Measurements from ENCODE around the gene NR6A1.
A peak's percentile ranks its signal among the peaks of the same experiment; 100 is the strongest.

The NR6A1 gene

DNA sequence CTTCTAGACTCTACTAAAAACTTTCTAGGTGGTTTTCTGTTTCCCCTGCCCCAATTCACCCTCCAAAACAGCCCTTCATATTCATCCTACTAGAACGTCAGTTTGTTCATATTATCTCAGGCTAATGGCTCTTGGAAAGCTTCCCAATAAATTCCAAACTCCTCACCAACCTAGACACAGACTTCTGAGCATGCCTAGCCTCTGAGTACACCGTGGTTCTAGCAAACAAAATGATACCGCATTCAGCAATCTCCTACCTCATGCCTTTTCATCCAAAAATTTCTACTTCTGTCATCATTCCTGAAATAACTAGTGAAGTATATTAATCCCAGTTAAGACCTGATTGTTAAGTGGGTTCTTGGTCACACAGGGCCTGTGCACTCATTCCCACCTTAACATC, 217.4 kb downstream of the NR6A1 start:
- Mint-ChIP-seq H3K27me3 (peaks cover 3% of the 10 kb centered on the region), H3K27ac (no peak overlapping the region), H3K4me3 (no peak overlapping the region), H3K36me3 (peaks cover 1% of the 10 kb centered on the region), H3K4me1 (ENCODE audit: low read depth) (peaks cover 10% of the 10 kb centered on the region), H3K9me3 (ENCODE audit: low read depth) (no peaks in the 10 kb centered on the region)

DNA sequence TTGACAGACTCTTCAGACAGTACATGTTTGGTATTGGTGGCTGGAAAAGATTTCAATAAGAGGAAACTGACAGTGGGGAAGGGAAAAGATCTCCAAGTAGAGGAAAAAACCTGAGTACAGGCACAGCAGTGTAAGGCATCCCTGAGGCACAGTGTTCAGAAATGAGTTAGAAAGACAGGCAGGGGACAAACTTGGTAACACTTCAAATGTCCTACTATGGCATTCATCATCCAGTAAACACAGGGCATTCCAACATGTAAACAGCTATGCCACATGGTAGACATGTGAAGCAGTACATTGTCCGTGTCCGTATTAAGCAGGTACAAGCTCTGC, 218.9 kb downstream of the NR6A1 start:
- peaks cover 2% of the 10 kb centered on the region for H3K36me3 Mint-ChIP-seq
- no peaks in the 10 kb centered on the region for H3K9me3 Mint-ChIP-seq (ENCODE audit: low read depth)
- no peak overlapping the region for H3K4me3 Mint-ChIP-seq
- H3K27me3 Mint-ChIP-seq = peaks cover 1% of the 10 kb centered on the region
- peaks cover 13% of the 10 kb centered on the region for H3K4me1 Mint-ChIP-seq (ENCODE audit: low read depth)
- no peak overlapping the region for H3K27ac Mint-ChIP-seq

DNA sequence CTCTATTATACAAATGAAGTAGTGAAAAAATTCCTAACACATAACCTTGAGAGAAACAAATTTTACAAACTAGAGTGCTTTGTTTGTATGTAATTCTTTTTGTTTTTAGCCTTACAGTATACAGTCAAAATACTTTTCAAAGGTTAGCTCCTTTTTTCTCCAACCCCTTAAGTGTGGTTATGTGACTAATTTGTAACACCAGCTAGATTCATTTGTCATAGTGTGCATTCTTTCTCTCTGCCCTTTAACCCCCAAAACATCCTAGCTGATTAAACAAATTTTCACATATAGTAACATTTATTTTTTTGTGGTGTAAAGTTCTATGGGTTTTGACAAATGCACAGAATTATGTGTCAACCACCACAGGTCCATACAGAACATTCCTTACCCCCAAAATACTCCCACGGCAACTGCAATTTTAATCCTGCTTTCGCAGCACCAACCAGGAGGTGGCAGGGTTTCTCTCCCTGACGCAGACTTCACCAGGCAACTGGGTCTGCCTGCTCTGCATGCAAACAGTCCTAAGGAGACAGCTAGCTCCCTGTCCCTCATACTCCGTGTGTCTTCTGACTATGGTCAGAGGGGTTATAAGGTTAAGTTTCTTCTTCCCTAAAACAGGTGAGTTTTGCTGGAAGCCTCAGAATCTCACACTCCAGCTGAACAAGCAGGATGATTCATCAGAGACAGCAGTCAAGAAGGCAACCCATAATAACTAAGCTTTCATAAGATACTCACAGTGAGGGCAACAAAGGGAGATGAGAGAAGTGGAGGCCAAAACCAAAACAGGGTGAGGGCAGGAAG, 219.4 kb downstream of the NR6A1 start:
- H3K27me3 Mint-ChIP-seq = peaks cover 1% of the 10 kb centered on the region
- peaks cover 2% of the 10 kb centered on the region for H3K36me3 Mint-ChIP-seq
- H3K4me3 Mint-ChIP-seq = no peak overlapping the region
- no peak overlapping the region for H3K27ac Mint-ChIP-seq
- H3K4me1 Mint-ChIP-seq (ENCODE audit: low read depth) = peaks cover 13% of the 10 kb centered on the region
- no peaks in the 10 kb centered on the region for H3K9me3 Mint-ChIP-seq (ENCODE audit: low read depth)

DNA sequence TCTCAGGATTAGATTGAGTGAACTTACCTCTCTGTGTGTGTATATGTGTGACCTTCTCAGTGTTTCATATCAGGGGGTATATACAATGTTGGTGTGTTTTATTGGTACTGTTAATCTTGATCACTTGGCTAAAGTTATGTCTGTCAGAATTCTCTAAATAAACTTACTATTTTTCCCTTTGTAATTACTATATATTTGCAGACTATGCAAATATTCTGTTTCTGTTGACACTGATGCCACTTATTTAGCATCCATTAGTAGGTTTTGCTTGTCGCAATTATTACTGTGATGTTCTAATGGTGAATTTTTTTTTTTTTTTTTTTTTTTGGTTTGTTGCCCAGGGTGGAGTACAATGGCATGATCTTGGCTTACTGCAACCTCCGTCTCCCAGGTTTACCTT, 221.0 kb downstream of the NR6A1 start:
- no peaks in the 10 kb centered on the region for H3K27me3 Mint-ChIP-seq
- H3K36me3 Mint-ChIP-seq = peaks cover 2% of the 10 kb centered on the region
- no peak overlapping the region for H3K27ac Mint-ChIP-seq
- H3K4me3 Mint-ChIP-seq = no peak overlapping the region
- H3K9me3 Mint-ChIP-seq (ENCODE audit: low read depth) = no peaks in the 10 kb centered on the region
- H3K4me1 Mint-ChIP-seq (ENCODE audit: low read depth) = peaks cover 13% of the 10 kb centered on the region

DNA sequence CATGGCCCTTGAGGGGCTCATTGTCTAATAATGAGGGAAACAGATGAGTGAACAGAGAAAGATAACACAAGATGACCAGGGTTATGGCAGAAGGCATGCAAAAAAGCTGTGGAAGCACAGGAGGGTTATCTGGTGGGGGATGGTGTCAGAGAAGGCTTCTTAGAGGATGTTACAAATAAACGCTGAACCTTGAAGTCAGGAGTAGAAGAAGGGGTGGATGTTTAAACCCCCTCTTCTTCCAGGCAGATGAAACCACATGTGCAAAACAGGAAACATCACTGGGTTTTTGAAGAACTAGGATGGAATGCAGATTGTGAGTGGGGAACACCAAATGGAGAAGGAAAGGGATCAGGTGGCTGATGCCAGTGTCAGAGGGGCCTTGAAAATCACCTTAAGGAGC, 222.1 kb downstream of the NR6A1 start:
- peaks cover 13% of the 10 kb centered on the region for H3K4me1 Mint-ChIP-seq (ENCODE audit: low read depth)
- peak overlapping the region; percentile 37 for H3K27ac Mint-ChIP-seq
- H3K27me3 Mint-ChIP-seq = peaks cover 1% of the 10 kb centered on the region
- peaks cover 2% of the 10 kb centered on the region for H3K36me3 Mint-ChIP-seq
- no peak overlapping the region for H3K4me3 Mint-ChIP-seq
- H3K9me3 Mint-ChIP-seq (ENCODE audit: low read depth) = no peaks in the 10 kb centered on the region

DNA sequence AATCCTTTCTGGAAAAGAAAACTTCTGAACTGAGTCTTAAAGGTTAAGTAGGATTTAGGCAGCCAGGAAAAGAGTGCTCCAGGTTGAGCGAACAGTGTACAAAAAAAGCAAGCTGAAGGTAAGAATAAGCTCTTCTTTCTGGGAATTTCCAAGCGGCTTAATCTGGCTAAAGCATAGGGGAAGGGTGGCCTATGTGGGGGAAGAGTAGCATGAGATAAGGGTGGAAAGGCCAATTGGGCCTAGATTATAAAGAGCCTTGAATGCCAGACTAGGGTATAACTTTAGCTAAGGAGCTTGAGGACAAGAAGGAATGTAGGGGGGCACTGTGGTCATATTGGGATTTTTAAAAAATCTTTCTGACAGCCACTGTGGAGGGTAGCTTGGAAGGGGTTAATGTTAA, 226.6 kb downstream of the NR6A1 start:
- H3K27me3 Mint-ChIP-seq = peaks cover 8% of the 10 kb centered on the region
- H3K36me3 Mint-ChIP-seq = peaks cover 2% of the 10 kb centered on the region
- H3K4me1 Mint-ChIP-seq (ENCODE audit: low read depth) = peaks cover 10% of the 10 kb centered on the region
- no peak overlapping the region for H3K4me3 Mint-ChIP-seq
- H3K27ac Mint-ChIP-seq = no peak overlapping the region
- no peaks in the 10 kb centered on the region for H3K9me3 Mint-ChIP-seq (ENCODE audit: low read depth)

DNA sequence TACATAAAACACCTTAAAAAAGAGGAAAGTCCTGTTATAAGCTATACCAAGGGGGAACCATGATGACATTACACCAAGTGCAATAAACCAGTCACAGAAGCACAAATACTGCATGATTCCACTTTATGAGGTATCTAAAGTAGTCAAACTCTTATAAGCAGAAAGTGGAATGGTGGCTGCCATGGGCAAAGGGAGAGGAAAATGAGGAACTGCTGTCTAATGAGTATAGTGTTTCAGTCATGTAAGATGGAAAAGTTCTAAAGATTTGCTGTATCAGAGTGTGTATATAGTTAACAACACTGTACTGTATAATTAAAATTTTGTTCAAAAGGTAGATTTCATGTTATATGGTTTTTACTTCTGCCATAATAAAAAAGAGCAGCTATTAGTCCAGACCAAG, 229.3 kb downstream of the NR6A1 start:
- Mint-ChIP-seq H3K4me1 (ENCODE audit: low read depth) (no peaks in the 10 kb centered on the region), H3K36me3 (no peaks in the 10 kb centered on the region), H3K27ac (no peak overlapping the region), H3K27me3 (peaks cover 8% of the 10 kb centered on the region), H3K9me3 (ENCODE audit: low read depth) (no peaks in the 10 kb centered on the region), H3K4me3 (no peak overlapping the region)

DNA sequence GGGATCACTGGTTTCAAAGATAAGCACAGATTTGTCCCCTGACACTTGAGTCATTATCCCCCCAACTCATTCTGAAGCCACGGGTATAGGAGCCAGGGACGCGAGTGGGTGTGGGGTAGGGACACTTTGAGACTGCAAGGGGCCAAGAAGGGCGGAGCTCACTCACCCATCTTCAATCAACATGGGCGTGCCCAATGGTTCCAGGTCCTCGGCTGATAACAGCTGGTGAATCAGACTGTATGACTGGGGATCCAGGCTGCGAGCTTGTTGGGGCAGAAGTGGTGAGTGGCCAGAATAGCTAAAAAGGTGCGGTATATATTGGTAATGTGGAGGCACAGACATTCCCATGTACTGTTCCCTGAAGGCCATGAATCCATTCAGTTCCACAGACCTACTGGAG, 233.2 kb downstream of the NR6A1 start:
- Mint-ChIP-seq H3K27me3 (peaks cover 3% of the 10 kb centered on the region), H3K4me1 (ENCODE audit: low read depth) (no peaks in the 10 kb centered on the region), H3K36me3 (no peaks in the 10 kb centered on the region), H3K27ac (no peak overlapping the region), H3K4me3 (no peak overlapping the region), H3K9me3 (ENCODE audit: low read depth) (no peaks in the 10 kb centered on the region)

DNA sequence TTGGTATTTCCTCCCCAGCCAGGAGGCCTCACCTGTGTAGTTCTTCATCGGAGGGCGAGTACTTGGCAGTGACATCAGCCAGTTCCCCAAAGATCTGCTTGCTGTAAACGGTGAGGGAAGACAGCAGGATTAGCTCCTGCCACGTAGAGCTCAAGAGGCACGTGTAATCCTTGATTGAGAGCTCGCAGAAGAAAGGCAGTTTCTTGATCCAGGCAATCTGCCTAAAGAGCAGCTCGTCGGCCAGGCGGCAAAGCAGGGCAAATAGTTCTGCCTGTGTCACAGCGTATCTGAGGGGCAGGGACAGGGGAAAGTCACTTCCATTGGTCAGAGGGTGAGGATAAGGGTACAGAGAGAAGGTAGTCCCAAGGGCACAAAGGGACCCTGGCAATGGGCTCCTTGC, 235.3 kb downstream of the NR6A1 start:
- Mint-ChIP-seq H3K27me3 (peaks cover 3% of the 10 kb centered on the region), H3K9me3 (ENCODE audit: low read depth) (no peaks in the 10 kb centered on the region), H3K36me3 (no peaks in the 10 kb centered on the region), H3K4me3 (no peak overlapping the region), H3K27ac (no peak overlapping the region), H3K4me1 (ENCODE audit: low read depth) (no peaks in the 10 kb centered on the region)

DNA sequence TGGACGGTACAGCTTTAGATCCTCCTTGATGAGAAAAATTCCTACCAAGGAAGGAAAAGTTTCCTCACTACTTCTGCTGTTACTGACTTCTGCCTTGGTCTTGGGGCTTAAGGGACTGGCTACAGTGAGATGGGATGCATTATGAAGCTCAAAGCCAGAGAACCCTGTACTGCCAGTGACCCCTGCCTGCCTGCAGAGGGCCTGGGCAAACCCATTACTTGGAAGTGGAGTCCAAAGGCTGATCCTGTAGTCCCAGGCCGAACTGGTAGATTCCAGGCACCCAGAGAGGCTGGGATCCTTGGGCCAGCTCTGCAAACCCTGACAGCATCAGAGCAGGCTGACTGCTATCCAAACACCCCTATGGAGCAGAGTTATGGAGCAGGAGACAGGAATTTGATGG, 238.2 kb downstream of the NR6A1 start:
- H3K27ac Mint-ChIP-seq = no peak overlapping the region
- no peak overlapping the region for H3K4me3 Mint-ChIP-seq
- no peaks in the 10 kb centered on the region for H3K36me3 Mint-ChIP-seq
- H3K9me3 Mint-ChIP-seq (ENCODE audit: low read depth) = no peaks in the 10 kb centered on the region
- H3K4me1 Mint-ChIP-seq (ENCODE audit: low read depth) = no peaks in the 10 kb centered on the region
- no peaks in the 10 kb centered on the region for H3K27me3 Mint-ChIP-seq

DNA sequence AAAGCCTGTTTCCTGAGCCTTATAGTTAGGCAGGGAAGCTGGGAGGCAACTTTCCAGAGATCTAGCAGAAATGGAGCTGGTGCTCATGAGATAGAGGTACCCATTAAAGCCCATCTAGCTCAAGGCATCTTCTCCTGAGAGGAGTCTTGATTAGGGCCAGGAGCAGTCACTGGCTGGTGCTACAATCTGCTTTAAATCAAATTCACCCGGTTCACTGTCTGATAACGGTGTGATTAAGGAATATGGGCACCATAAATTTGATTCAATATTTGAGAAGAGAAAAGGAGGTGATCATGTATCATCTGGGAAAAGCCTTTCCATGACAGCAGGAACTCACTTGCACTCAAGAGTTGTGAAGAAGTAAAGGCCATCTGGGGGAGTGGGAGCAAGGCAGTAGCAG, 240.0 kb downstream of the NR6A1 start:
- Mint-ChIP-seq H3K27me3 (no peaks in the 10 kb centered on the region), H3K27ac (no peak overlapping the region), H3K4me1 (ENCODE audit: low read depth) (no peaks in the 10 kb centered on the region), H3K9me3 (ENCODE audit: low read depth) (no peaks in the 10 kb centered on the region), H3K4me3 (no peak overlapping the region), H3K36me3 (no peaks in the 10 kb centered on the region)

DNA sequence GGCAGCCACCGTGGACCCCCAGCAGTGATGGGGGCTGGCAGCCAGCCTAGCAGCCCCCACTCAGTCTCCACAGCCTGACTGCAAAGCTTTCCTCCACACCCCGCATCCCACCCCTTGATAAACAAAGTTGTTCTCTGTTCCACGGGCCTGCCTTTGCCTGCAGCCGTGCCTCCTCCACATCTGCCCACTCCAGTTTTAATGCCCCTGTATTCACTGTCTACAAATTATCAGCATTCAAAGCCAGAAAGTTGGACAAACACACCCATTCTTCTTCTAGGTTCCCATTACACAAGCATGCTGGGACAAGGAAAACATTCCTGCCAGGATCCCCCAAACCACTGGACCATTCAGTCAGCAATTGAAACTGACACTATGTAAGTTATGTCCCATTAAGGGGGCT, 240.9 kb downstream of the NR6A1 start:
- Mint-ChIP-seq H3K36me3 (no peaks in the 10 kb centered on the region), H3K27ac (no peak overlapping the region)

DNA sequence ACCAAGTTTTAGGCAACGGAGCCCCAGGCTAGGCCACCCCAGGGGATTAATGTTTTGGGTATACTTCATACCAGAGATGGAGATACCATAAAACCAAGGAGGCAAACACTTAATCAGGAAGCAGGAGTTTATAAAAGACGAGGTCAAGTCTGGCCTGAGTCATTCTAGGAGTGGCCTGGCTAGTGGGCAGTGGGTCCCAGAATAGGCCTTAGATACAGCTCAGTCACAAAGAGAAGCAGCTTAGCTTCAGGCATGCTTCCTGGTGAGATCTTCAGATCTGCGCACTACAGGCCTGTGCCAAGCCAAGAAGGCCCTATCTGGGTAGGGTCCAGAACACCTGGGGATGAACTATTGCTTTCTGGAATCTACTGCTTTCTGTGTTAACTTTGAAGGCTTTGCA, 243.3 kb downstream of the NR6A1 start:
- no peaks in the 10 kb centered on the region for H3K36me3 Mint-ChIP-seq
- H3K27me3 Mint-ChIP-seq = no peaks in the 10 kb centered on the region
- H3K9me3 Mint-ChIP-seq (ENCODE audit: low read depth) = no peaks in the 10 kb centered on the region
- no peaks in the 10 kb centered on the region for H3K4me1 Mint-ChIP-seq (ENCODE audit: low read depth)
- H3K27ac Mint-ChIP-seq = no peak overlapping the region
- H3K4me3 Mint-ChIP-seq = no peak overlapping the region

More for the DNA sequence above, 240.9 kb downstream of the NR6A1 start:
- H3K27me3 Mint-ChIP-seq = no peaks in the 10 kb centered on the region
- H3K9me3 Mint-ChIP-seq (ENCODE audit: low read depth) = no peaks in the 10 kb centered on the region
- H3K4me1 Mint-ChIP-seq (ENCODE audit: low read depth) = no peaks in the 10 kb centered on the region
- H3K4me3 Mint-ChIP-seq = no peak overlapping the region

DNA sequence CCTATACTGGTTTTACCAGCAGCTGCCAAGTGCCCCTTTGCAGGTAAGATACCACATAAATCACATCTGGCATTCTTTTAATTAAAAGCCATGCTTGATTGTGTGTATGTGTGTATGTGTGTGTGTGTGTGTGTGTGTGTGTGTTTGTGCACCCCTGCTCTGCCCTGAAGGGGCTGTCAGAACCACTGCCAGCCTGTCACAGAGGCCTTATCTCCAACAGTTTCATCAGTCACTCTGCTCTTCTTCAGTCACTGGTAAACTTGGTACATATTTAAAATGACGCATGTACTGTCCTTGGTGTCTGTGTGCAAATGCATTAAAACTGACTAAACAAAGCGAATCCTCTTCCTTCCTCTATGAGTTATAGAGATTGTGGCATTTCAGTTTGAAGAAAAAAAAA, 244.9 kb downstream of the NR6A1 start:
- Mint-ChIP-seq H3K36me3 (no peaks in the 10 kb centered on the region), H3K4me1 (ENCODE audit: low read depth) (no peaks in the 10 kb centered on the region), H3K27ac (no peak overlapping the region), H3K9me3 (ENCODE audit: low read depth) (no peaks in the 10 kb centered on the region), H3K4me3 (no peak overlapping the region), H3K27me3 (peaks cover 4% of the 10 kb centered on the region)

DNA sequence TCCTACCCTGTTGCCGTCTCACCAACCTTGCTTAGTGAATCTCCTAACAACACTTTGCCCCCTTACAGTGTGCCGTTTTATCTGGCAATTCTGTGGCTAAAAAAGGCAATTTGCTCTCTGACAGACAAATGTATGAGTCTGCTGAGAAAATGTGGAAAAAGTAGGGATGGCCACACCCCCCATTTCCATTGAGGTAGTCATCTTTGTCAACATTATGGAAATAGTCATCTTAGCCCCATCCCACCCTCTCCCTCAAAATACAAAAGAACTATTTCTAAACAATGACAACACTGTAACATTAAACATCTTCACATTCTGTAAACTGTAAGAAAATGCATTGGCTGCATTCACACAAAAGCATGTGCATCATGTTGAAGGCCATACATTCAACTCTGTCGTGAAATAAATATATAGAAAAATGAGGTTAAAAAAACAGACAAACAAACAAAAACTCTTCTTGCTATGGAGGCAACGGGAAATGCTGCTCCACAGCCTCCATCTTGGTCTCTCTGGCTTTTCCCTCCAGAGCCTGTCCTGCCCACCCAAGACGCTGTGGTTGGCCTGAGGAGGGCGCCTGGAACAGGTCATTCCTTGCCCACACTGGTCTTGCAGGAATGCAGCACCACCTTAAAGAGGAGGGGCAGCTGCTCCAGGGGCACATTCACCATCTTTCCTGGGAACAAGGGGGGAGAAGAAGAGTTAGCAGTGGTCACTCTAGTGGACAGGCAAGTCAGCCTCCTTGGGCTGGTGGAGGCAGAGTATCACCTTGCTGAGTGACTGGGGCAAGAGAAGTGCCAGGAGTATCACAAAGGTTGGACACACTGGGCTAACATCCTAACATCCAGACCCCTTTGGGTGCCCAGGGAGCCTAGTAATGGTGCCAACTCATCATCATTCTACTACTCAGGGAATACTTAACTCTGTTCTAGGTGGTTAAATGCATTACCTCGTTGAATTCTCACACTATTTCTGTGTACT, 248.7 kb downstream of the NR6A1 start:
- no peak overlapping the region for H3K4me3 Mint-ChIP-seq
- H3K4me1 Mint-ChIP-seq (ENCODE audit: low read depth) = no peaks in the 10 kb centered on the region
- H3K9me3 Mint-ChIP-seq (ENCODE audit: low read depth) = no peaks in the 10 kb centered on the region
- peaks cover 4% of the 10 kb centered on the region for H3K27me3 Mint-ChIP-seq
- H3K27ac Mint-ChIP-seq = no peak overlapping the region
- no peaks in the 10 kb centered on the region for H3K36me3 Mint-ChIP-seq

Data from activated naive CD8-positive, alpha-beta T cell (primary cell).